ENCODE measurements around the gene RAD9A. TPM values are rescaled to one million over a fixed set of nuclear protein-coding genes. Genes with fewer than 3 reads are reported as not detected.

The RAD9A gene
- total and polyA plus RNA-seq, 9 of the 15 experiments (the other 6 are each of a cell fraction or from before 2014, with no cell fraction given), result 1.4 to 41.2 (median 16.1) TPM

DNA sequence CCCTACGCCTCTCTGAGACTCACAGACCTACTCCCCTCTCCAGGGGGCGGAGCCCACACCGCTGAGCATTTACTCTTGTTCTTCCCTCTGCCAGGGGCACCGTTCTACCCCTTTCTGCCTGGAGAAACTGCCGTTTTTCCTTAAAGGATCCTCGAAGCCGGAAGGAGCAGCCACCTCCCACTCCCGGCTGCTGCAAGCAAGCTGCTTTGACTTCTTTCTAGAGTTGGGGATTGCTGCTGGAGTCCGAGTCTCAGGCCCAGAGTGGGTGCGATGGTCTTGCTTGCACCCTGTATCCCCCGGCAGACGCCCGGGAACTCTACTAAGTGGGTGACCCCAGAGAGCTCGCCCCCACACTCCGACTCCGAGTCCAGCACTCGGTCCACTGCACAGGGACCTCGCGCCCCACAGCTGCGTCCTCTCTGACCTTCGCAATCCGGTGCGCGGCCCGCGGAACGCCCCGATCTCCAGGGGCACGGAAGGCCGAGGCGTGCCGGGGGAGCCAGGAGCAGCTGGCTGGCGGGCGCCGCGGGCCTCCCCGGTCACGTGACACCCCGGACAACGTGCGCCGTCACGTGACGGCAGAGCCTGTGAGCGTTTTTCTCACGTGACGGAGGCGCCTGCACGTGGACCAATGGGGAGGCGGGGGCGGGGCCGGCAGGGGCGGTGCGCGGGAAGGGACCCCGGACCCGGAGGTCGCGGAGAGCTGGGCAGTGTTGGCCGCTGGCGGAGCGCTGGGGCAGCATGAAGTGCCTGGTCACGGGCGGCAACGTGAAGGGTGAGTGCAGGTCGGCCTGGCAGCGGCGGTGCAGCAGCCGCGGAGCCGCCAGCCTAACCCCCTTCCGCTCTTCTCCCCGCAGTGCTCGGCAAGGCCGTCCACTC lies at the start of gene RAD9A (continued):
- TF ChIP-seq, protein P1, sequence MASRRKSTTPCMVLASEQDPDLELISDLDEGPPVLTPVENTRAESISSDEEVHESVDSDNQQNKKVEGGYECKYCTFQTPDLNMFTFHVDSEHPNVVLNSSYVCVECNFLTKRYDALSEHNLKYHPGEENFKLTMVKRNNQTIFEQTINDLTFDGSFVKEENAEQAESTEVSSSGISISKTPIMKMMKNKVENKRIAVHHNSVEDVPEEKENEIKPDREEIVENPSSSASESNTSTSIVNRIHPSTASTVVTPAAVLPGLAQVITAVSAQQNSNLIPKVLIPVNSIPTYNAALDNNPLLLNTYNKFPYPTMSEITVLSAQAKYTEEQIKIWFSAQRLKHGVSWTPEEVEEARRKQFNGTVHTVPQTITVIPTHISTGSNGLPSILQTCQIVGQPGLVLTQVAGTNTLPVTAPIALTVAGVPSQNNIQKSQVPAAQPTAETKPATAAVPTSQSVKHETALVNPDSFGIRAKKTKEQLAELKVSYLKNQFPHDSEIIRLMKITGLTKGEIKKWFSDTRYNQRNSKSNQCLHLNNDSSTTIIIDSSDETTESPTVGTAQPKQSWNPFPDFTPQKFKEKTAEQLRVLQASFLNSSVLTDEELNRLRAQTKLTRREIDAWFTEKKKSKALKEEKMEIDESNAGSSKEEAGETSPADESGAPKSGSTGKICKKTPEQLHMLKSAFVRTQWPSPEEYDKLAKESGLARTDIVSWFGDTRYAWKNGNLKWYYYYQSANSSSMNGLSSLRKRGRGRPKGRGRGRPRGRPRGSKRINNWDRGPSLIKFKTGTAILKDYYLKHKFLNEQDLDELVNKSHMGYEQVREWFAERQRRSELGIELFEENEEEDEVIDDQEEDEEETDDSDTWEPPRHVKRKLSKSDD (conservative IDR thresholded peaks at IDR 0.05; ENCODE audit: low read length), result no peak
- peak; percentile 92 for TF ChIP-seq FOS (IDR thresholded peaks at IDR 0.05; ENCODE audit: extremely low read depth, insufficient read length)
- no peak for TF ChIP-seq ZNF707 (CRISPR knock-in tag; conservative IDR thresholded peaks at IDR 0.05)
- peak; percentile 64; the same call in 1 of the 2 replicates for TF ChIP-seq EGR1 (conservative IDR thresholded peaks at IDR 0.05)
- no peak for TF ChIP-seq ZNF217 (CRISPR knock-in tag; IDR thresholded peaks at IDR 0.05)
- 0 out of 2 replicates have a peak, but pooled peaks have one; percentile 65 for TF ChIP-seq TCF7 (IDR thresholded peaks at IDR 0.05; ENCODE audit: borderline replicate concordance)
- TF ChIP-seq EP300 (IDR thresholded peaks at IDR 0.05; ENCODE audit: low read length), result 0 out of 2 replicates have a peak, but pooled peaks have one; percentile 24
- TF ChIP-seq BDP1 (IDR thresholded peaks at IDR 0.05; ENCODE audit: insufficient read depth, insufficient read length), result no peak
- TF ChIP-seq GABPB1 (CRISPR knock-in tag; IDR thresholded peaks at IDR 0.05), result peak; percentile 79
- TF ChIP-seq TAF7 (tag; IDR thresholded peaks at IDR 0.05), result no peak
- TF ChIP-seq, protein P2, sequence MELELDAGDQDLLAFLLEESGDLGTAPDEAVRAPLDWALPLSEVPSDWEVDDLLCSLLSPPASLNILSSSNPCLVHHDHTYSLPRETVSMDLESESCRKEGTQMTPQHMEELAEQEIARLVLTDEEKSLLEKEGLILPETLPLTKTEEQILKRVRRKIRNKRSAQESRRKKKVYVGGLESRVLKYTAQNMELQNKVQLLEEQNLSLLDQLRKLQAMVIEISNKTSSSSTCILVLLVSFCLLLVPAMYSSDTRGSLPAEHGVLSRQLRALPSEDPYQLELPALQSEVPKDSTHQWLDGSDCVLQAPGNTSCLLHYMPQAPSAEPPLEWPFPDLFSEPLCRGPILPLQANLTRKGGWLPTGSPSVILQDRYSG (tag; conservative IDR thresholded peaks at IDR 0.05; ENCODE audit: low read depth), result no peak
- TF ChIP-seq IFI16 (CRISPR knock-in tag; IDR thresholded peaks at IDR 0.05), result no peak
- no peak for TF ChIP-seq NFRKB (IDR thresholded peaks at IDR 0.05; ENCODE audit: low read depth)
- TF ChIP-seq ZNF583 (CRISPR knock-in tag; IDR thresholded peaks at IDR 0.05), result no peak
- TF ChIP-seq ZNF184 (CRISPR knock-in tag; IDR thresholded peaks at IDR 0.05), result no peak
- peak; percentile 67; the same call in 1 of the 2 replicates for TF ChIP-seq ETV5 (CRISPR knock-in tag; IDR thresholded peaks at IDR 0.05; ENCODE audit: low read depth)
- peak; percentile 69; the same call in 1 of the 2 replicates for TF ChIP-seq GTF2F1 (IDR thresholded peaks at IDR 0.05; ENCODE audit: low read depth, low read length)
- TF ChIP-seq, protein P3, sequence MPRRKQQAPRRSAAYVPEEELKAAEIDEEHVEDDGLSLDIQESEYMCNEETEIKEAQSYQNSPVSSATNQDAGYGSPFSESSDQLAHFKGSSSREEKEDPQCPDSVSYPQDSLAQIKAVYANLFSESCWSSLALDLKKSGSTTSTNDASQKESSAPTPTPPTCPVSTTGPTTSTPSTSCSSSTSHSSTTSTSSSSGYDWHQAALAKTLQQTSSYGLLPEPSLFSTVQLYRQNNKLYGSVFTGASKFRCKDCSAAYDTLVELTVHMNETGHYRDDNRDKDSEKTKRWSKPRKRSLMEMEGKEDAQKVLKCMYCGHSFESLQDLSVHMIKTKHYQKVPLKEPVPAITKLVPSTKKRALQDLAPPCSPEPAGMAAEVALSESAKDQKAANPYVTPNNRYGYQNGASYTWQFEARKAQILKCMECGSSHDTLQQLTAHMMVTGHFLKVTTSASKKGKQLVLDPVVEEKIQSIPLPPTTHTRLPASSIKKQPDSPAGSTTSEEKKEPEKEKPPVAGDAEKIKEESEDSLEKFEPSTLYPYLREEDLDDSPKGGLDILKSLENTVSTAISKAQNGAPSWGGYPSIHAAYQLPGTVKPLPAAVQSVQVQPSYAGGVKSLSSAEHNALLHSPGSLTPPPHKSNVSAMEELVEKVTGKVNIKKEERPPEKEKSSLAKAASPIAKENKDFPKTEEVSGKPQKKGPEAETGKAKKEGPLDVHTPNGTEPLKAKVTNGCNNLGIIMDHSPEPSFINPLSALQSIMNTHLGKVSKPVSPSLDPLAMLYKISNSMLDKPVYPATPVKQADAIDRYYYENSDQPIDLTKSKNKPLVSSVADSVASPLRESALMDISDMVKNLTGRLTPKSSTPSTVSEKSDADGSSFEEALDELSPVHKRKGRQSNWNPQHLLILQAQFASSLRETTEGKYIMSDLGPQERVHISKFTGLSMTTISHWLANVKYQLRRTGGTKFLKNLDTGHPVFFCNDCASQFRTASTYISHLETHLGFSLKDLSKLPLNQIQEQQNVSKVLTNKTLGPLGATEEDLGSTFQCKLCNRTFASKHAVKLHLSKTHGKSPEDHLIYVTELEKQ (CRISPR knock-in tag; IDR thresholded peaks at IDR 0.05), result no peak
- TF ChIP-seq, protein P4, sequence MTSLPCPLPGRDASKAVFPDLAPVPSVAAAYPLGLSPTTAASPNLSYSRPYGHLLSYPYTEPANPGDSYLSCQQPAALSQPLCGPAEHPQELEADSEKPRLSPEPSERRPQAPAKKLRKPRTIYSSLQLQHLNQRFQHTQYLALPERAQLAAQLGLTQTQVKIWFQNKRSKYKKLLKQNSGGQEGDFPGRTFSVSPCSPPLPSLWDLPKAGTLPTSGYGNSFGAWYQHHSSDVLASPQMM (CRISPR knock-in tag; IDR thresholded peaks at IDR 0.05), result no peak
- TF ChIP-seq PRMT5 (CRISPR knock-in tag; IDR thresholded peaks at IDR 0.05), result no peak
